ENCODE measurements around the gene NRG2.

Gene NRG2

DNA sequence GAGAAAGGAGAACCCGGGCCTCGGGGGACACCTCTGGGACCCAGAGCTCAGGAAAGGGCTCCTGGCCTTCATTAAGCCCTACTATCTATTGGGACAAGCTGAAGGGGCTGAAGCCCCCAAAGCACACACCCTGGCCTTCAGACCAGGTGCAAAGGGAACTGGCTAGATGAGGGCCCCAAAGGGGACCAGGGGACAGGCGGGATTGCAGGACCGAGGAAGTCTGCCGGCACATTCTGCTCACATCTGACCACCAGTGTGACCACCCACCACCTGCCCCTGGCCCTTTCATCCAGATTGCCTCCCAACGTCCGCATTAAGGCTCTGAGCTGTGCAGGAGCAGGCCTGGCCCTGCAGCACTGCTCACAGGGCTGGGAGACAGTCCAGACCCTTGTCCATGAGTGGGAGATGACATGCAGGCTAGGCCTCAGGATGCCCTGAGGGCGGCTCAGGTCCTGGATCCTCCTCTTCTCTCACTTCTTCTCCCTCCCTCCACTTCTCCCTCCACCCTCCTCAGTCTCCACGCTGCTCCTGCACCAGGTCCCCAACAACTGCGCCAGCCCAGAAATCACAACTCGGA is 228.3 kb downstream of the NRG2 start:
- TF ChIP-seq, protein P1, sequence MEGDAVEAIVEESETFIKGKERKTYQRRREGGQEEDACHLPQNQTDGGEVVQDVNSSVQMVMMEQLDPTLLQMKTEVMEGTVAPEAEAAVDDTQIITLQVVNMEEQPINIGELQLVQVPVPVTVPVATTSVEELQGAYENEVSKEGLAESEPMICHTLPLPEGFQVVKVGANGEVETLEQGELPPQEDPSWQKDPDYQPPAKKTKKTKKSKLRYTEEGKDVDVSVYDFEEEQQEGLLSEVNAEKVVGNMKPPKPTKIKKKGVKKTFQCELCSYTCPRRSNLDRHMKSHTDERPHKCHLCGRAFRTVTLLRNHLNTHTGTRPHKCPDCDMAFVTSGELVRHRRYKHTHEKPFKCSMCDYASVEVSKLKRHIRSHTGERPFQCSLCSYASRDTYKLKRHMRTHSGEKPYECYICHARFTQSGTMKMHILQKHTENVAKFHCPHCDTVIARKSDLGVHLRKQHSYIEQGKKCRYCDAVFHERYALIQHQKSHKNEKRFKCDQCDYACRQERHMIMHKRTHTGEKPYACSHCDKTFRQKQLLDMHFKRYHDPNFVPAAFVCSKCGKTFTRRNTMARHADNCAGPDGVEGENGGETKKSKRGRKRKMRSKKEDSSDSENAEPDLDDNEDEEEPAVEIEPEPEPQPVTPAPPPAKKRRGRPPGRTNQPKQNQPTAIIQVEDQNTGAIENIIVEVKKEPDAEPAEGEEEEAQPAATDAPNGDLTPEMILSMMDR (IDR thresholded peaks at IDR 0.05; ENCODE audit: insufficient read depth, low read depth, low read length, missing control alignments) = no peak
- H3K4me3 ChIP-seq (ENCODE audit: low read depth, low read length) = no peak overlapping the region
- DNase-seq (ENCODE audit: low read depth) = no peak

DNA sequence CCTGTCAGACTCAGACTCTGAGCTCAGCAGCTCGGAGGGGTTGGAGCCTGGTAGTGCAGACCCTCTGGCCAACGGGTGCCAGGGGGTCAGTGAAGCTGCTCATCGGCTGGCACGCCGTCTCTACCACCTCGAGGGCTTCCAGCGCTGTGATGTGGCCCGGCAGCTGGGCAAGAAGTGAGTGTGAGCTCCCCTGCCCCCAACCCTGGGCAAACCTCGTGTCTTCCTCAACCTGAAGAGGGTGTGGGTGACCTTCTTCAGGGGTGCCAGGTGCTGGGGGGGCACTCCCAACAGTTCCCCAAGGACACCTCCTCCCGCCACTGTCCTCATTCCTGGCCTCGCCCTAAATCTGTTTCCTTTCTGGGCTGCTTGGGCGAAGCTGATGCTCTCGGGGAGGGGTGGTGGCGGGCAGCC is 228.9 kb downstream of the NRG2 start:
- H3K4me3 ChIP-seq (ENCODE audit: low read depth, low read length) = no peak overlapping the region
- DNase-seq (ENCODE audit: low read depth) = no peak
- TF ChIP-seq, protein P1 (IDR thresholded peaks at IDR 0.05; ENCODE audit: insufficient read depth, low read depth, low read length, missing control alignments) = no peak

DNA sequence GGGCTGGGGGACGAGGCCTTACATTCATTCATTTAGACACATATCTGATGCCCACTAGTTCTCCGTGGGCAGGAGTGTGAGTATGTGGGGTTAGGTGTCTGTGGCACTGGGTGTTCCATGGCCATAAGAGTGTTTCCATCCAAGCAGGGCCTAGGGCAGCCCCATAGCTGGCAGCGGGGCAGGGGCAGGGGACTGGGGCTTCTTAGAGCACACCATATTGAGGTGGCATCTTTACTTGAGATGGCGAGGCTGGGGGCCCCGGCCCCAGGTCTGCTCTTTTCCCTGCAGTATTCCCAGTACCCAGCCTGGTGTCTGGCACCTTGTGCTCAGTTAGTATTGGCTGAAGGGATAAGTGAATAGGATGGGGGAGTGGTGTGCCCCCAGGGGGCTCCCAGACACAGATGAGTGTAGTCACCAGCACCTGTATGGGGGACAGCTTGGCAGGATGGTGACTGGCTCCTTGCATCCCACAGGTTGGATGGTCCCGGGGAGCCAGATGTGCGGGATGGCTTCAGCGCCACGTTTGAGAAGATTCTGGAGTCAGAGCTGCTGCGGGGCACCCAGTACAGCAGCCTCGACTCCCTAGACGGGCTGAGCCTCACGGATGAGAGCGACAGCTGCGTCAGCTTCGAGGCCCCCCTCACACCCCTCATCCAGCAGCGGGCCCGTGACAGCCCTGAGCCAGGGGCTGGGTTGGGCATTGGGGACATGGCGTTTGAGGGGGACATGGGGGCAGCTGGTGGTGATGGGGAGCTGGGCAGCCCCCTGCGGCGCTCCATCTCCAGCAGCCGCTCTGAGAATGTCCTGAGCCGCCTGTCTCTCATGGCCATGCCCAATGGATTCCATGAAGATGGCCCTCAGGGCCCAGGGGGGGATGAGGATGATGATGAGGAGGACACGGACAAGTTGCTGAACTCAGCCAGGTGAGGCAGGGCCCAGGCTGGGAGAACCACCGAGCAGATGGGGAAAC is 230.0 kb downstream of the NRG2 start:
- DNase-seq (ENCODE audit: low read depth) = no peak
- no peak overlapping the region for H3K4me3 ChIP-seq (ENCODE audit: low read depth, low read length)
- TF ChIP-seq, protein P1 (IDR thresholded peaks at IDR 0.05; ENCODE audit: insufficient read depth, low read depth, low read length, missing control alignments) = no peak

DNA sequence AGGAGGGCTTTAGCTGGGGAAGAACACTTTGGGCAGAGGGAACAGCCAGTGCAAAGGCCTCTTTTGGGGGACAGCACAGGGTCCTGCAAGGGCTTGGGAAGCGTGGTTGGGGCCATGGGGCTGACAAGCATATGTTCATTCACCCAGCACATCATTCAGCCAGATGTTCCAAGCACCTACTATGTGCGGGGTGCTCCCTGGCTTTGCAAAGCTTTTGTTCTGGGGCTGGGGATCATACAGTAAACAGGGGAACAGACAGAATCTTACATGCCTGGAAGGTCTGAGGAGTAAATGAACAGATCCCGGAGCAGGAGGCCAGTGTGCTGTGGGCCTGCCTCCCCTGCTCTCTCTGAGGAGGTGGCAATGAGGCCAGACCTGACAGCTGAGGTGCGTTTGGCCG is 230.8 kb downstream of the NRG2 start:
- H3K4me3 ChIP-seq (ENCODE audit: low read depth, low read length) = no peak overlapping the region
- TF ChIP-seq, protein P1 (IDR thresholded peaks at IDR 0.05; ENCODE audit: insufficient read depth, low read depth, low read length, missing control alignments) = no peak
- no peak for DNase-seq (ENCODE audit: low read depth)

DNA sequence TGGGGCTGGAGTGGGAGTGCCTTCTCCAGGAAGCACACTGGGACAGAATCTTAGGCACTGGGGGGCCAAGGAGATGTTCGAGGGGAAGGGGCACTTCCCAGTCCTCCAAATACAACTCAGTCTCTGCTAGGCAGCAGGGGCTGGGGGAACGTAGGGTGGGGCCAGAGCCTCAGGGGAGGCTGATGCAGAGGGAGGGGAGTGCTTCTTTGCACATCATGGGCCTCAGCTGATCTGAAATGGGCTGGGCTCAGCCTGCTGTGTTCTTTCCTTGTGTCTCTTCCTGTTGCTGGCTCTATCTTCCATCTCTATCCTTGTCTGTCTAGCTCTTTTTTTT is 231.9 kb downstream of the NRG2 start:
- TF ChIP-seq, protein P1 (IDR thresholded peaks at IDR 0.05; ENCODE audit: insufficient read depth, low read depth, low read length, missing control alignments) = no peak
- DNase-seq (ENCODE audit: low read depth) = no peak
- no peak overlapping the region for H3K4me3 ChIP-seq (ENCODE audit: low read depth, low read length)

DNA sequence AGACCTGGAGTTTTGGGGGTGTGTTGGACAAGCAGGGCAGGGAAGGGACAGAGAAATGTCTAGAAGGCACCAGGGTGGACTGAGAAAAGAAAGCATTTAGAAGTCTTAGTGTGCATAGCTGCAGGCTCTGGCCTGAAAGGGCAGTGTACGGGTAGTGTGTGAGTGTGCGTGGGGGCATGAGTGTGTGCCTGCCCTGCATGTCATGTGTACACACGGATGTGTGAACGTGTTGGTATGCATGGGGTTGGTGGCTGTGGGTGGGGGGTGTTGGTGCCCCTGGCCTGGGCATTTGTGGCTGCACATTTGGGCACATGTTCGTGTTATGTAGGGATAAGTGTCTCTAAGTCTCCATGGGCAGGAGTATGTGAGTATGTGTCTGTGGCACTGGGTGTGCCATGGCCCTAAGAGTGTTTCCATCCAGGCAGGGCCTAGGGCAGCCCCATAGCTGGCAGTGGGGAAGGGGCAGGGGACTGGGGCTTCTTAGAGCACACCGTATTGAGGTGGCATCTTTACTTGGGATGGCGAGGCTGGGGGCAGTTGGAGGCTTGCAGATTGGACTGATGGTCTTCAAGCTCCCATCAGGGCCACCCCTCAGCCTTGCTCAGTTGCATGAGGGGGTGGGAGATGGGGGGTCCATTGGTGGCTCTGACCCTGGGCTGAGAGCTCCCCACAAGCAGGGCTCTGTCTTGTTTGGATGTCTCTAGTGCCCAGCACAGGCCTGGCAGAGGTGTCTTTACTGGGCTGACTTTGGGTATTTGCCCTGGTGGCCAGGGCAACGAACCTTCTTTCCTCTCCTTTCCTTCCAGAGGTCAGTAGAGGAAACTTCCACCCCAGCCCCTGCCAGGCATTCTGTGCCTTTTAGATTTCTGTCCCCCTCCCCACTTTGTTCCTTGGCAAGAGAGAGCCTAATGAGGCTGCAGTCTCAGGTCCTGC is 232.5 kb downstream of the NRG2 start:
- H3K4me3 ChIP-seq (ENCODE audit: low read depth, low read length) = no peak overlapping the region
- TF ChIP-seq, protein P1 (IDR thresholded peaks at IDR 0.05; ENCODE audit: insufficient read depth, low read depth, low read length, missing control alignments) = no peak
- DNase-seq (ENCODE audit: low read depth) = no peak

Data from GM12865 (cell line).